T-helper 1 cell (primary cell): ENCODE measurements around the gene MOB3B.

Experiments used
- DNase-seq, 5 donors: peaks; one replicate each; pipeline ENCODE4 v3.0.0-alpha.2; 2012 to 2020
- total RNA-seq, 4 donors: gene quantifications; one replicate each; lab custom pipeline; 2026; lab: John Stamatoyannopoulos, UW

MOB3B gene
- total RNA-seq = 0.59 to 1.1 (median 0.73) reads per million in 4 donors

DNA sequence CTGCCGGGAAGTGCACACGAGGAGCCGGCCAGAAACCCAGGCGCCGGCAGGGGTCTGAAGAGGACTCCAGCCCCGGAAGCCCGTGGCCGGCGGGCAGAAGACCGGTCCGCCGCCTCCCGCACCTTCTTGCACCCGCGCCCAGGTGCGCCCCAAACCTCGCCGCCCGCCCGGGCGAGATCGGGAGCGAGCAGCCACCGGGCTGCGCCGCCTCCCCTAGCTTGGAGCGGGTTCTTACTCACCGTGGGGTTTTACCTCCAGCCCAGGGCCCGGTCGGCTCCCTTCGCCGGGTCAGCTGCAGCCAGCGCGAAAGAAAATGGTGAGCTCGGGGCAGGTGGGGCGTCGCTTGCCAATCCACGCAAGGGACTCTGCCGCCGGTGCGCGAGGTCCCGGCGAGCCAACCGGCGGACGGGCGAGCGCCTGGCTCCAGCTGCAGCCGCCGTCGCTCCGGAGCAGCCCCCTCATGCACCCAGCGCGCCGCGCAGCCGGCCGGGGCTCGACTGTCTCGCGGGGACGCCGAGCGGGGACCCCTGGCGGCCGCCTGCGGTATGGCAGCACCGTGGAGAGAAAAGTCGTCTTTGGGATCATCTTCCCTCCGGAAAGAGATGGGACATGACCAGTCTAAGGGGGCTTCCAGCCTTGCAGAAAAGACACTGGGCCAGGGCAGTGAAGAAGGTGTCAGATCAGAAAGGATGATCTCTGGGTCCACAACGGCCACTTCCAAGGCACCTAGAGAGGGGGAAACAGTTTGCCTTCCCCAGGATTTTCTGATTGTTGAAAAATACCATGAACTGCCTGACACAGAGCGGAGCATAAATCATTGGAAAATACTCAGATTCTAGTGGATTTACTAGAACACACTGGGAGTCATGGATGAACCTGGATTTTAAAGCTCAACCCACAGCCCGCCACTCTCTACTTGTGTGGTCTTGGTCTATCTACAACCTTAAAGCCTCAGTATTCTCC lies at the start of gene MOB3B:
Gene MOB3B (minus strand): TSS at position 499 of the 963 bp plus-strand sequence. CDS start 74,264 bp downstream, outside the sequence.
- peak; percentile 36 to 65 (median 57) for DNase-seq

DNA sequence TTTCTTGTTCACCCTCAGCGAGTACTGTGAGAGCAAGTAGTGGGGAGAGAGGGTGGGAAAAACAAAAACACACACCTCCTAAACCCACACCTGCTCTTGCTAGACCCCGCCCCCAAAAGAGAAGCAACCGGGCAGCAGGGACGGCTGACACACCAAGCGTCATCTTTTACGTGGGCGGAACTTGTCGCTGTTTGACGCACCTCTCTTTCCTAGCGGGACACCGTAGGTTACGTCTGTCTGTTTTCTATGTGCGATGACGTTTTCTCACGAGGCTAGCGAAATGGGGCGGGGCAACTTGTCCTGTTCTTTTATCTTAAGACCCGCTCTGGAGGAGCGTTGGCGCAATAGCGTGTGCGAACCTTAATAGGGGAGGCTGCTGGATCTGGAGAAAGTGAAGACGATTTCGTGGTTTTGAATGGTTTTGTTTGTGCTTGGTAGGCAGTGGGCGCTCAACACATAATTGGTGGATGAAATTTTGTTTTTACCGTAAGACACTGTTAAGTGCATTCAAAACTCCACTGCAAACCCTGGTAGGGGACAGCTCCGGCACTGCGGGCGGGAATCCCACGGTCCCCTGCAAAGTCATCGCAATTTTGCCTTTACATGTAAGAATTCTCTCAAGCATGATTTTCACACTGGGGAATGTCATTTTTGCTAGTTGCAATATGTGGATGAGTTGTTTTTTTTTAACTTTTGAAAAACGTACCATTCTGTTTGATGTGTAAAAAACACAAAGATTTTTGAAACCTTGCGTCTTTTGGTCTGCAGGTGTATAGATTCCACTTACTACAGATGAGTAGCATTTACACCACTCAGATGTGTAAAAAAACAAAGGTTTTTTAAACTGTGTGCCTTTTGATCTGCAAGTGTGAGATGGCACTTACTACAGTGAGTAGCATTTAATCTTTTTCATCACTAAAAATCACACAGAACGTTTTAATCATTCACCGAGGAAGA lies 44.3 kb upstream of the MOB3B start:
- DNase-seq = peak; percentile 87 to 99 (median 92)

DNA sequence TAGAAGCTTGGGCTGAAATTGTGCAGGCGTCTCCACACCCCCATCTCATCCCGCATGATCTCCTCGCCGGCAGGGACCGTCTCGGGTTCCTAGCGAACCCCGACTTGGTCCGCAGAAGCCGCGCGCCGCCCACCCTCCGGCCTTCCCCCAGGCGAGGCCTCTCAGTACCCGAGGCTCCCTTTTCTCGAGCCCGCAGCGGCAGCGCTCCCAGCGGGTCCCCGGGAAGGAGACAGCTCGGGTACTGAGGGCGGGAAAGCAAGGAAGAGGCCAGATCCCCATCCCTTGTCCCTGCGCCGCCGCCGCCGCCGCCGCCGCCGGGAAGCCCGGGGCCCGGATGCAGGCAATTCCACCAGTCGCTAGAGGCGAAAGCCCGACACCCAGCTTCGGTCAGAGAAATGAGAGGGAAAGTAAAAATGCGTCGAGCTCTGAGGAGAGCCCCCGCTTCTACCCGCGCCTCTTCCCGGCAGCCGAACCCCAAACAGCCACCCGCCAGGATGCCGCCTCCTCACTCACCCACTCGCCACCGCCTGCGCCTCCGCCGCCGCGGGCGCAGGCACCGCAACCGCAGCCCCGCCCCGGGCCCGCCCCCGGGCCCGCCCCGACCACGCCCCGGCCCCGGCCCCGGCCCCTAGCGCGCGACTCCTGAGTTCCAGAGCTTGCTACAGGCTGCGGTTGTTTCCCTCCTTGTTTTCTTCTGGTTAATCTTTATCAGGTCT lies 43.5 kb upstream of the MOB3B start, which contains the start of gene C9orf72:
Gene C9orf72 (minus strand): TSS at position 564 of the 716 bp plus-strand sequence. CDS start 6,361 bp downstream, outside the sequence.
- DNase-seq = peak; percentile 64 to 87 (median 79)

DNA sequence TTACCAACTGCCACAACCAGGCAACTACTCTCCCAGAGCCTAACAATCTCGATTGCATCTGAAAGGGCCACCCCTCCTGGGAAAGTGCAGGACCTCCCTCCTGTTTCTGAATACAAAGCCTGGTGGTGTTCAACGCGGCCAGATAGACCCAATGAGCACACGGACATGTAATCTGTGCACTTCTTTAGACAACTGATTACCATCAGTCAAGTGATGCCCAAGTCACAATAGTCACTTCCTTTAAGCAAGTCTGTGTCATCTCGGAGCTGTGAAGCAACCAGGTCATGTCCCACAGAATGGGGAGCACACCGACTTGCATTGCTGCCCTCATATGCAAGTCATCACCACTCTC lies 42.9 kb upstream of the MOB3B start:
- DNase-seq = peak in 1 of 5 donors; percentile 80

DNA sequence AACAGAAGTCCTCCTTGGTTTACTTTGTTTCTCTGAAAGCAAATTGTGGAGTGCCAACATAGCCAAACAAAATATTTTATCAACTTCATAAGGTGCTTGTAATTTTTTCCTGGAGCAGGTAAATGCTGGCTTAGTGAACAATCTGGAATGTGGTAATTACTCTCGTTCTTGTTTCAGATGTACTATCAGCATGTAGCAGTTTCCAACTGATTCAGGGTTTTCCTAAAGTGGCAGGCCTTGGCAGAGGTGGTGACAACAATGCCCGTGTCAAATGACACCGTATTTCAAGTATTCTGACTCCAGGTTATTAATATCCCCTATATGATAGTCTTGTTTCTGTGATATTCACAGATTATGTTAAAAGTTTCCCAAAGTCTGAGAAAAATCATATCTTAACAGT lies 42.4 kb upstream of the MOB3B start:
- no peak for DNase-seq

DNA sequence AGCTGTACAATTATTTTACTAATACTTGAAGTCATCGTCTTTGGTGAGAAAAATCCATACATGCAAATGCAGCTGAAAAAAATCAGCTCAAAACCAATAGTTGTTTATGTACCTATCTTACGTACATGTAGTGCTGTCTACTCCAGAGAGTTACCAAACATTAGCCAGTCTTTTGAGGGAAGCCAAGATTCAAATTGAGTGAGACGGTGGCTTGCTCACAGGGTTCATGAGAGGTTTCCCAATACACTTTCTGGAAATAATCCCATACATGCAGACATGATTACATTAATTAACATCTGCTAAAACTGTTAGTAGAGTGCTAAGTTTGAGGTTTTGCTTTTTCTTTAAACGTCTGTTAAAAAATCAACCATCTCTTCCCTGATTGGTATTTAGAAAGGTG lies 41.4 kb upstream of the MOB3B start:
- no peak for DNase-seq

DNA sequence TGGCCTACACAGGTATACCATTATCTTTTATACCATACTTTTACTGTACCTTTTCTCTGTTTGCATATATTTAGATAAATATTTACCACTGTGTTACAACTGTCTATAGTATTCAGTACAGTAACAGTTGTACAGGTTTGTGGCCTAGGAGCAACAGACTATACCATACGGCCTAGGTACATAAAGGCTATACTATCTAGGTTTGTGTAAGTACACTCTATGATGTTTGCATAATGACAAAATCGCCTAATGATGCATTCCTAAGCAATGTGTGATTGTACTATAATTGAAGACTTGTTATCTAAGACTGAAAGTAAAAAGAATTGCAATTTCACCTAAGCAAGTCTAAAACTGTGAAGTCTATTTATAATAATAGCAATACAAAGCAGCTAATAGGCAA lies 39.8 kb upstream of the MOB3B start:
- DNase-seq = no peak

DNA sequence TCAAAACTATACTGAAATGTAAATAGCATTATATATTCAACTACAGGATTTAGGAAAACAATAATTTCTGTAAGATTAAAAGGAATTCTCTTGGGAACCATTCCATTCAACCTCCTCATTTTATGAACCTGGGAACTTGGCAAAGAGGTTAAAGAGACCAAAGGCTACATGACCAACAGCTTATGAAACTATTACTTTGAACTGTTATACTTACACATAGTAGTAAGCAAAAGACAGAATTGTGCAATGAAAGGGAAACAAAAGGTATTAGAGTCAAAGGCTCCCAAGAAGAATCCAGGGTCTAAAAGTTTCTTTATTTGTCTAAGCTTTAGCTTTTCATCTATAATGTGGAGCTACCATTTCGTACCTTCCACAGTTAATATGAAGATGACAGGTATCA lies 36.5 kb upstream of the MOB3B start:
- no peak for DNase-seq

DNA sequence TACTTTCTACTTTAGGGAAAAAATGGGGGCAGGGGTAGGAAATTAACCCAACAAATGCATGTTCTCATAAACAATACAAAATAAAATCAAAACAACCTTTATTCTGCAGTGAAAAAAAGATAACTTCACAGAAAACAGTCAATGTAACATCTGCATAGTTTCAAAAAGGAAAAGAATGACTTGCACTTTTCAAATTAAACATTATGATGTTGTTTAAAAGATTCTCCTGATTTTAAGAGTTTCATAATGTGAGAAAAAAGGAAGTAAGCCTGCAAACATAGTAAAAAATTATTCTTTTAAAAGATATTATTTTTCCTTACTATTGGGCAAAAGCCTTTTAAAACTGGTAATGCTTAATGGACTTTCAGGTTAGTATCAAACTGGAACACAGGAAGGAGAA lies 36.1 kb upstream of the MOB3B start:
- no peak for DNase-seq

DNA sequence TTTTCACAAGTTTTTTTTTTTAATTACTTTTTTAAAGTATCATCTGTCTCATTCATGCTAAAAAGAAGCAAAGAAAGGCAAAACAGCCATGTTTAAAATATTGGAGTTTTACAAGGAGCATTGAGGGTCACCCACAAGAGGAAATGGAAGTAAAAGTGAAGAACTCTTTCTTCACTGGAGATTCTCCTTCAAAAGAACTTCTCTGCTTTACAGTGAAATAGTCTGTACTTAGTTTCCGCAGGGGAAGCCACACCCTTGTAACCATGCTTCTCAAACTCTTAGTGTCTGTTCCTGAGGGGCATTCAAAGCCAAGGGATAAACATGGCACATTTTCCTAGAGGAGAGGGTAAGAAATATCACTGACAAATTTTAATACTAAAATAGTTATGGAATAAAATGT lies 35.1 kb upstream of the MOB3B start:
- no peak for DNase-seq

DNA sequence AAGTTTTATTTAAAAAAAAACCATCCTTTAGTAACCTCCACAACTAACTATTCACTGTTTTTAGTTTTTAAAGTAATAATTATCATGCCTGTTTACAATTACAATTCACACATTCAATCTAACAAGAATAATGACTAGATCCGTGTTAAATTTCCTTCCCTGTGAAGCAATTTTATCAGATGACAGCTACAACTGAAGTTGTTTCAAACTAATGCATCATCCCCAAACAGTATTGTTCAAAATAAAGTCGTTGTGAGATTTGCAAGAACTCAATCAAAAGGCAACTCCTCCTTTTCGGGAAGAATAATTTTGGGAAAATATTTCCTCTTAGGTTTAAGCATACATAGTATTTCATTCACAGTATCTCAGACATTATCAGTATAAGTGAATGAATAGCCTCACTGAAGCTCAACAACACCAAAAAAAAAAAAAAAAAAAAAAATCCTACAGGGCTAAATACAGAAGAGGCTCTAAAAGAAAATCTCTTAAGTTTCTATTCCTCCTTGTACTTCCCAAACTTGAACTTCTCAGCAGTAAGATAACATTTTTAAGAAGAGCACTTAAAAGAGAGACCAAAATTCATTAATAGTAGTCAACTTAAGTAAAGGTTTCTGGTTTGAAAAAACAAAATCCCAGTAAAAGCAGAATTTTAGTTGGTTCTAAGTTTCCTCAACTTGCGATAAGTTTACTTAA lies 34.3 kb upstream of the MOB3B start:
- no peak for DNase-seq

DNA sequence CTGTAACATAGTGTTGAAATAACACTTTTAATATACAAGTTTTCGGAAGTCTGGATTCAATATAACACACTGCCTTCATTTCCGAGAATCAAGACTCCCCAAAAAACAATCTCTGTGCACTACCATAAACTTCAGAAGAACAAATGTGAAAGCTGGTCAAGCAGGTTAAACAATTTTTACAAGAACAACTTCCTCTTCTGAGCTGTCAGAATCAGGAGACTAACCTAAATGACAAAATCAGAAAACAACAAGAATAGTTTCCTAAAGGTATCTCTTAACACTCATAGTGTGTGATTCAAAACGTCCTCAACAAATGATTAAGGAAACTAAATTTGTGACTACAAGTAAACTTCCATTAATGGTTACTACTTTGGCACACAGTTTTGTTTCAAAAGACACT lies 32.1 kb upstream of the MOB3B start:
- DNase-seq = no peak

DNA sequence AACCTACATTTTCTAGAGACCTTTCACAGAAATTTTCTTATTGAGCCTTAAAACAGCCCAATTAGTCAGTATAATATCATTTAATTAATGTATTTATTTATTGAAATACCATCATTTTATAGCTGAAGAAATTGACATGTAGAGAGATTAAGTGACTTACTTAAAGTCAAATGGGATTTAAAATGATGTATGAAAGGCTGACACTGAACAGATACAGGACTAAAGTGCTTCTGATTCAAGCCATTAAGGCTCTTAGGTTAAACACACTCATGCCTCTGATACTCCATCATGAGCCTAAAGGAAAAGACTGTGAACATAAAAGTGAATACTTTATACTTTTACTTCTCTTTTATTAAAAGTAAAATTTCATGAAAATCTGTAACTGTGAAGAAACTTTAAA lies 30.8 kb upstream of the MOB3B start:
- no peak for DNase-seq

DNA sequence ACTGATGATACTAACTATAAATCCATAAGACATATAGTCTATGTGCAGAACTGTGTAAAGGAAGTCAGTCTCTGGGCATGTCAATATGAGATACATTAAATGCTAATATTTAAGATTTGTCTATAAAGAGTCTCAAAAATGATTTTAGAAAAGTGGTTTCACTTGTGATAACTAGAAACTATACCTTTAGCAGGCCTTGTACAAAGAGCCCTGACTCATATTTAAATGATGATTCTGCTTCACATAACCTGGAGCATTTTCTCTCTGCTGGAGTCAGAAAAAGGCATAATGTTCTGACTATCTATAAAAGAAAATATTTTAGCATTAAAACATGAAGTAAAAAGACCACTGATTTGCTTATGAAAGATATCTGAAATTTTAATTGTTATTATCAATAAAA lies 28.7 kb upstream of the MOB3B start:
- no peak for DNase-seq

DNA sequence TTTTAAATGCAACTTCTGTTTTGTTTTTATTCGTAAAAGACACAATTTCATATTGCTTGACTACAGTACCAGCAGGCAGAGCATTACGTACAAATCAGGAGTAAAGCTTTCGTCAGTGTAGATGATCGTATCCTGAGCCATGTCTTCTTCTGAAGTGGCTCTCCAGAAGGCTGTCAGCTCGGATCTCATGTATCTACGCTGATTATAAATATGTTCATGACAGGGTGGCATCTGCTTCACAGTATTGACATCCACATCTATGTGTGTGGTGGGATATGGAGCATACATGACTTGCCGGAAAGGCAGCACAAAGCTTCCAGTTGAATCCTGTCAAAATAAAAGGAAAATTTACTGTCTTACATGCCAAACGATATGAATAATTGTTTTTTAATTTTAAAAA lies 26.9 kb upstream of the MOB3B start:
- no peak for DNase-seq

DNA sequence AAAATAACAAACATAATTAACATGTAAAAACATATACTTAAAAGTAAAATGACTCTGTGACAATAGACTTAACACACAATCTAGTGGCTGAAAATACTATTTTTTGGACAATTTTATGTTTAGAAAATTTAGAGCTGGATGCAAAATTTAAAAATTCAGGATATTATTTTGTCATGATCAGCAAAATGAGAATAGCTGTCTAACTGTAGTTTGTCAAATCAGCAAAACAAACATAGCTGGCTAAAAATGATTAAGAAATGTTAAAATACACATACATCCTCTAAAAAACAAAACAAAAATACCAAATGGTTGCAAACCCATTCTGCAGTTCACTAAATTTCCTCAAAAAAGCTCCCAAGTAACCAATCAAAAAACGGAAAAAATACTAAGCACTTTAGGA lies 25.1 kb upstream of the MOB3B start:
- DNase-seq = no peak

DNA sequence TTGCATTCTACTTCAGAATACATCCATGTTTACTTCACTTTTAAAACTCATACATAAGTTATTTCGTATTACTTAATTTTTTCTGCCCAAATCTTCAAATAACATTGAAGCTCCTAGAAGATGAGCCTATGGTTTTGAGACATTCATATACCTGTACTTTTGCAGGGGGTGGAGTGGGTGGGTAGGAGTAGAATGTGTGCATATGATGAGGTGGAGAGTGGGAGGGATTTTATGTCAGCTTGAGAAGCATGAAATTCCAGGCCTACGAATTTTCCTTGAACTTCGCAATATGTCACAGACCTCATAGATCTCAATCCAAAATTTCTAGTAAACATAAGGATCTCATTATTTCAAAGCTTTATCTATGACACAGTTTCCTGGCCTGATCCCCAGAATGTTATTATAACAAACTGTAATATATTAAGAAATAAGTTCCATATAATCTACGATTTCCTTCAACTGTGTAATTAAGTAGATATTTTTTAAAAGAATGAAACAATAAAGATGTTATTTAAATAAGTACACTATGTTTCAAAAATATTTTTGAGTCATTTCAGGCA lies 19.7 kb upstream of the MOB3B start:
- DNase-seq = no peak

DNA sequence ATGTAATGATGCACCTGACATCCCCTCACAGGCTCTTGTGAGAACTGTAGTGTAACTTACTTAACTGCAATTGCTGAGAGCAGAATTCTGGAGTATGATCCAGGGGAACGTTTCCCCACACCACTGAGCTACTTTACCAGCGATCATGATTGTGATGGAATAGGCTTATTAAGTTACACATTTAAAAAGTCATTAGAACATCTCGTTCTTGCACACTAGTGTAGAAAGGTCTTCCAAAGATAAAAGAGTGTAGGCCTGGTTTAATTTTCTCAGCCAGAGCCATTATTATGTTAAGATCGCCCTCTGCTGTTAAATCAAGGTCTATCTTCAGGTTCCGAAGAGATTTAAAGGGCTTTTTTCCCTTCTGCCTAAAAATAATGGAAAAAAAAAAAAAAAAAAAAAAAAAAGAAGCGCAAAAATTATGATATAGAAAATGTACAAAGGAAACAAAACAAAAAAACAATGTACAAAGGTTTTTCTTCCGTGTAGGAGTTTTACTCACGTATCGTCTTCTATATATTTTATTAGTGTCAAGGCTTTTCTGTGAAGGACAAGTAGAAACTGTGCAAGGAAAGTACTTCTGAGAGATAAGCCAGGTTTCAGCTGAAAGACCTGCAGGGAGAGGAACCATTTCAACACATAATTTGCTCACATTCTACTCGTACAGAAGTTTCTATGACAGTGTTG lies 18.6 kb upstream of the MOB3B start:
- DNase-seq = no peak

DNA sequence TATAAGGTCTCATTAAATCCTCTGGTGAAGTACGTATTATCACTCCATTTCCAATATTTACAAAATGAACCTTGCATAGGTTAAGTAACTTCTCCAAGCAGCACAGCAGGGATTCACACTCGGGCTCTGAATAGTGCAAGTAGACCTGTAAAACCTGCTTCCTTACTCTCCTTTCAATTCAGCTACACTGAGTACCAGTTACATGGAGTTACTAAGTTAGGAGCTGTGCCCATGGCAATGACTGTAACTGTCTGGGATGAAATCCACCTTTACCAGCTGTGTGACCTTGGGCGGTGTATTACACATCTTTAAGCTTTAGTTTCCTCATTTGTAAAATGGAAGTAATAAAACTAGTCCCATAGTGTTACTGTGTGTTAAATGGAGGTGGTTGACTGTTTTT lies 15.9 kb upstream of the MOB3B start:
- DNase-seq = no peak

DNA sequence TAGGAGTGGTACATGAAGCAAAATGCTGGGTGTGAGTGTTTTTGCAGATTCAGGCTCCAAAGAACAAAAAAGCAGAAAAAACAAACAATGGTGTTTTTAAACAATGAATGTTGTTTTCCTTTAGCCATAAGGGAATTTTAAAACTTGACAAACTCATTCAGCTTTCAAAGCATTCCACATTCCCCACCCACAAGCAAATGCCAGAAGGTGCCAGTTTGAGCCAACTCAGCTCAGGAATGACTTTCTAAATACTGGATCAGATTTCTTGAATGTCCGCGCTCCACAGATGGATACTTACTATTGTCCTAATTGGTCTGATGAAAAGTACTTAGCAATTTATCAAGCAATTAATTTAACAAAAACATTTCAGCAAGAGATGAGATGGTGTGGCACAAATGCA lies 12.9 kb upstream of the MOB3B start:
- DNase-seq = no peak

DNA sequence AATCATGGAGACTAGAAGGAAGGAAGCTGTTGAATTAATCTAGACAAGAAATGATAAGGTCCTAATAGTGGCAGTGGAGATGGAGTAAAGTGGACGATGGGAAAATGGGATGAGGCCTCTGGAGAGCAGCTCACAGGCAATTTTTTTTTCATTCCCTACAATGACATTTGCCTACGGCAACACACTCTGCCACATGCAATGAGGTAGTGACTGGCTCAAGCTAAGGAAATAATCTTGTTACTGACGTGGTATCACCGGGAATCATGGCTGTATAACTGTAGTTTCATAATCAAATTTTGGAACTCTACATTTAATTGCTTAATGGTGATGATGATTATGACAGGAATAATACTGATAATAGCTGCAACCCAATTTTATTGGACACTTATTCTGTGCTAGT lies 12.1 kb upstream of the MOB3B start:
- no peak for DNase-seq
